K562 (cell line): Measurements from ENCODE around the gene TYR. TPM values are rescaled to one million over a fixed set of nuclear protein-coding genes. Genes with fewer than 3 reads are reported as not detected.

ENCODE experiments used
- ATAC-seq: fragments of 200-7000 bp; cut with Tn5 transposase; 3 replicates; pipeline ENCODE4 v1.9.1; 2020; ENCODE audit warnings: moderate library complexity
- BruUV-seq: library from RNA; stranded (reverse); fragments of 400-500 nt; replicated peaks from 2 replicates; lab custom pipeline; 2021; lab: Mats Ljungman, UMichigan
- CTCF ChIA-PET: fragments of 300-600 bp; formaldehyde crosslinking; extraction: SDS; loops from one replicate; lab custom pipeline; 2021; ENCODE audit warnings: low intra/inter-chr PET ratio; lab: Yijun Ruan, JAX
- POLR2A ChIA-PET: fragments of 300-600, 350-650 bp; sonication (Branson Sonifier 250); formaldehyde crosslinking; extraction: SDS; loops from one replicate; lab custom pipeline; 2021; ENCODE audit warnings: antibody characterized with exemption, inconsistent platforms; lab: Yijun Ruan, JAX
- DNase-seq, 4 experiments: peaks; one replicate each; pipeline versions ENCODE4 v3.0.0 to v3.0.0-alpha.2; 2011 to 2018; ENCODE audit warnings: low spot score in 3 of 4, mixed read lengths in 3 of 4; ENCODE audit errors: extremely low read depth in 1 of 4
- FAIRE-seq: peaks from 2 replicates; lab custom pipeline; 2011; peaks lifted over from hg19 to GRCh38; lab: Jason Lieb, UNC
- H2AFZ ChIP-seq: 2 replicates; pipeline ENCODE4 v1.6.0; 2011; ENCODE audit warnings: low read depth, low read length, control low read depth, inconsistent platforms
- H3K27ac ChIP-seq: fragments of 200-600 bp; 3 replicates; pipeline ENCODE4 v1.8.0; 2011; ENCODE audit warnings: low read depth, mild to moderate bottlenecking, control low read depth, inconsistent platforms, low read length, moderate library complexity, mixed read lengths; ENCODE audit errors: extremely low read depth
- H3K27me3 ChIP-seq, 2 experiments: fragments of 300-600 bp in 1 of 2; 2 replicates in 1 of 2; 3 replicates in 1 of 2; pipeline versions ENCODE4 v1.6.0 to v1.8.0; 2011; ENCODE audit warnings: inconsistent platforms in 2 of 2, low read length in 2 of 2, mild to moderate bottlenecking in 1 of 2, mixed read lengths in 1 of 2, moderate library complexity in 1 of 2; ENCODE audit not compliant: control insufficient read depth in 2 of 2, insufficient read depth in 2 of 2
- H3K36me3 ChIP-seq: fragments of 300-600 bp; 3 replicates; pipeline ENCODE4 v1.8.0; 2011; ENCODE audit warnings: mild to moderate bottlenecking, low read length, inconsistent platforms; ENCODE audit not compliant: control insufficient read depth, insufficient read depth
- H3K4me1 ChIP-seq, 2 experiments: fragments of 200-600 bp in 1 of 2; replicated peaks in 1 of 2; 2 replicates in 1 of 2; 3 replicates in 1 of 2; pipeline versions ENCODE4 v1.5.1 to v1.8.0; 2011; ENCODE audit warnings: inconsistent platforms in 2 of 2, low read length in 2 of 2, mild to moderate bottlenecking in 1 of 2, mixed read lengths in 1 of 2, moderate library complexity in 1 of 2; ENCODE audit not compliant: control insufficient read depth in 2 of 2, insufficient read depth in 2 of 2
- H3K4me2 ChIP-seq: 2 replicates; pipeline ENCODE4 v1.6.1; 2011; ENCODE audit warnings: low read length, control low read depth, inconsistent platforms, mixed read lengths; ENCODE audit not compliant: insufficient read depth
- H3K4me3 ChIP-seq: fragments of 200-600 bp; sonication (generic), shearing (Covaris generic); 2 replicates; pipeline ENCODE4 v1.5.1; 2016; ENCODE audit warnings: control low read depth, inconsistent platforms
- H3K79me2 ChIP-seq: fragments of 200-600 bp; 3 replicates; pipeline ENCODE4 v1.8.0; 2011; ENCODE audit warnings: low read length, inconsistent platforms; ENCODE audit not compliant: control insufficient read depth, insufficient read depth
- H3K9ac ChIP-seq, 2 experiments: 2 replicates each; pipeline versions ENCODE4 v1.6.0 to v1.6.1; 2011; ENCODE audit warnings: low read depth in 2 of 2, low read length in 2 of 2, control low read depth in 1 of 2, inconsistent platforms in 1 of 2, mild to moderate bottlenecking in 1 of 2, mixed read lengths in 1 of 2; ENCODE audit not compliant: insufficient read depth in 1 of 2
- H3K9me1 ChIP-seq: one replicate; pipeline ENCODE4 v1.6.0; 2011; ENCODE audit warnings: inconsistent platforms, mild to moderate bottlenecking, low read length, moderate library complexity; ENCODE audit not compliant: control insufficient read depth, insufficient read depth
- H3K9me3 ChIP-seq: replicated peaks from 2 replicates; pipeline ENCODE4 v1.5.1; 2011; ENCODE audit warnings: low read depth, low read length, inconsistent platforms; ENCODE audit not compliant: control insufficient read depth, insufficient read depth
- H4K20me1 ChIP-seq: replicated peaks from 2 replicates; pipeline ENCODE4 v1.6.1; 2011; ENCODE audit warnings: low read length, inconsistent platforms, mixed read lengths; ENCODE audit not compliant: control insufficient read depth, insufficient read depth
- AFF1 ChIP-seq, 2 experiments: fragments of 450-650 bp; IDR thresholded peaks; 2 replicates each; pipeline ENCODE4 v1.6.1; 2018; ENCODE audit warnings: mild to moderate bottlenecking in 2 of 2, low read depth in 1 of 2; ENCODE audit not compliant: partially characterized antibody in 2 of 2
- BRF1 ChIP-seq: IDR thresholded peaks from 3 replicates; pipeline ENCODE4 v1.6.1; 2011; ENCODE audit warnings: borderline replicate concordance, mild to moderate bottlenecking; ENCODE audit not compliant: insufficient read length; ENCODE audit errors: extremely low read depth
- DMBX1 ChIP-seq: fragments of 250-450 bp; sonication (Bioruptor Pico); IDR thresholded peaks from 2 replicates; pipeline ENCODE4 v1.8.0; 2022; ENCODE audit warnings: inconsistent platforms, mild to moderate bottlenecking, moderate library complexity, borderline replicate concordance
- ZBTB17 ChIP-seq: fragments of 450-650 bp; formaldehyde crosslinking; IDR thresholded peaks from 2 replicates; pipeline ENCODE4 v1.4.0; 2020; ENCODE audit warnings: mild to moderate bottlenecking
- in situ Hi-C: fragments of 300-500 bp; cut with MboI; formaldehyde crosslinking; loops from 4 replicates; pipeline ENCODE4 v1.15.0; 2018; ENCODE audit warnings: inconsistent platforms, mixed read lengths
- intact Hi-C: fragments of 100-400 bp; cut with micrococcal nuclease; formaldehyde crosslinking; loops from 2 replicates; pipeline ENCODE4 v1.14.2; 2022
- polyA plus RNA-seq, 8 experiments: library from polyadenylated mRNA; depleted of rRNA in 4 of 8; stranded (reverse) in 5 of 8; unstranded in 3 of 8; fragments of >200 nt; fragmentation: Nextera tagmentation in 2 of 8; fragmentation: Illumina TruSeq in 1 of 8; extraction: Ambion mirVana in 2 of 8; extraction: Trizol in 1 of 8; gene quantifications; 2 replicates each; pipeline versions ENCODE4 v1.2.1 to v1.2.3, GENCODE V29; 2011 to 2014; ENCODE audit warnings: inconsistent platforms in 1 of 8, missing spikeins in 1 of 8
- total RNA-seq, 7 experiments: library from RNA; depleted of rRNA in 6 of 7; stranded (reverse); fragments of >200 nt in 6 of 7; fragmentation: Illumina TruSeq in 2 of 7; extraction: Trizol in 2 of 7; gene quantifications; 2 replicates each; pipeline versions ENCODE4 v1.2.1 to v1.2.3, GENCODE V29; 2011 to 2021; ENCODE audit warnings: low replicate concordance in 1 of 7

The TYR gene
- total and polyA plus RNA-seq, 9 of the 15 experiments (the other 6 are each of a cell fraction or from before 2014, with no cell fraction given), result not detected

GRCh38 chr11:89201138-89201537 is 23.5 kb downstream of the TYR start (continued):
- TF ChIP-seq AFF1 (IDR thresholded peaks at IDR 0.05; ENCODE audit: low read depth in 1 of 2, partially characterized antibody in 2 of 2) (no peak), BRF1 (no peak), DMBX1 (no peak)

- Histone ChIP-seq H3K9ac (no peak overlapping the region), H3K9me3 (no peaks in the 10 kb centered on the region; the same call in 1 of the 2 replicates), H2AFZ (no peak overlapping the region), H3K4me2 (no peak overlapping the region), H3K27ac (no peak overlapping the region), H3K79me2 (no peaks in the 10 kb centered on the region), H3K27me3 (no peaks in the 10 kb centered on the region), H4K20me1 (no peaks in the 10 kb centered on the region), H3K4me1 (no peaks in the 10 kb centered on the region), H3K36me3 (no peaks in the 10 kb centered on the region), H3K9me1 (no peaks in the 10 kb centered on the region), H3K4me3 (no peak overlapping the region)
- in situ Hi-C loops, result no loop called here
- TF ChIP-seq ZBTB17 (CRISPR knock-in tag), result no peak
- POLR2A ChIA-PET, result no interaction called here
- CTCF ChIA-PET, result no interaction called here
- DNase-seq (no peak), ATAC-seq (no peak), FAIRE-seq (no peak)
- intact Hi-C loops, result no loop called here
- BruUV-seq, result no TSS peak
Observed at GRCh38 chr11:89203814-89204213, 26.1 kb downstream of the TYR start.
